ENCODE results near the gene SKOR1. TPM values are rescaled to one million over a fixed set of nuclear protein-coding genes. Genes with fewer than 3 reads are reported as not detected.

The SKOR1 gene
- total RNA-seq, 1 experiment from 2014 or later, result 0.13 TPM

GRCh38 chr15:67820122-67820991, 5.0 kb upstream of the SKOR1 start:
- POLR2A ChIA-PET (ENCODE audit: unreplicated experiment), result interaction anchor here (0.6 kb wide), 1 partner anchor 335 kb away, joined by 14 read pairs; no protein-coding TSS in a partner anchor
- intact Hi-C loops (cut with micrococcal nuclease; ENCODE audit: unreplicated experiment), result no loop called here
- H3K9me2 ChIP-seq (ENCODE audit: insufficient read depth), result no peaks in the 10 kb centered on the region
- no peak overlapping the region for H2AFZ ChIP-seq
- TF ChIP-seq EZH2 (IDR thresholded peaks at IDR 0.05; ENCODE audit: low read depth), result no peak
- TF ChIP-seq, protein P1, sequence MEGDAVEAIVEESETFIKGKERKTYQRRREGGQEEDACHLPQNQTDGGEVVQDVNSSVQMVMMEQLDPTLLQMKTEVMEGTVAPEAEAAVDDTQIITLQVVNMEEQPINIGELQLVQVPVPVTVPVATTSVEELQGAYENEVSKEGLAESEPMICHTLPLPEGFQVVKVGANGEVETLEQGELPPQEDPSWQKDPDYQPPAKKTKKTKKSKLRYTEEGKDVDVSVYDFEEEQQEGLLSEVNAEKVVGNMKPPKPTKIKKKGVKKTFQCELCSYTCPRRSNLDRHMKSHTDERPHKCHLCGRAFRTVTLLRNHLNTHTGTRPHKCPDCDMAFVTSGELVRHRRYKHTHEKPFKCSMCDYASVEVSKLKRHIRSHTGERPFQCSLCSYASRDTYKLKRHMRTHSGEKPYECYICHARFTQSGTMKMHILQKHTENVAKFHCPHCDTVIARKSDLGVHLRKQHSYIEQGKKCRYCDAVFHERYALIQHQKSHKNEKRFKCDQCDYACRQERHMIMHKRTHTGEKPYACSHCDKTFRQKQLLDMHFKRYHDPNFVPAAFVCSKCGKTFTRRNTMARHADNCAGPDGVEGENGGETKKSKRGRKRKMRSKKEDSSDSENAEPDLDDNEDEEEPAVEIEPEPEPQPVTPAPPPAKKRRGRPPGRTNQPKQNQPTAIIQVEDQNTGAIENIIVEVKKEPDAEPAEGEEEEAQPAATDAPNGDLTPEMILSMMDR (conservative IDR thresholded peaks at IDR 0.05), result no peak
- H3K27me3 ChIP-seq (ENCODE audit: insufficient read depth, low read depth), result no peaks in the 10 kb centered on the region
- CTCF ChIA-PET, result no interaction called here
- H3K9me3 ChIP-seq (ENCODE audit: insufficient read depth, low read depth), result no peaks in the 10 kb centered on the region
- no peak overlapping the region for H3K4me2 ChIP-seq
- no peaks in the 10 kb centered on the region for H3K36me3 ChIP-seq (ENCODE audit: low read depth)
- H4K20me1 ChIP-seq (ENCODE audit: insufficient read depth), result no peaks in the 10 kb centered on the region
- no peaks in the 10 kb centered on the region for H3K79me2 ChIP-seq (ENCODE audit: low read depth)
- no peaks in the 10 kb centered on the region for H3F3A ChIP-seq (ENCODE audit: insufficient read depth, low read depth)
- no peaks in the 10 kb centered on the region for H3K4me1 ChIP-seq (replicated peaks; ENCODE audit: insufficient read depth)
- no peak overlapping the region for H3K4me3 ChIP-seq
- BruUV-seq (replicated peaks), result no TSS peak
- no peak for DNase-seq
- no peak overlapping the region for H3K27ac ChIP-seq

- Histone ChIP-seq H3K9me2 (ENCODE audit: insufficient read depth) (no peaks in the 10 kb centered on the region), H3K27me3 (ENCODE audit: insufficient read depth, low read depth) (no peaks in the 10 kb centered on the region), H3K36me3 (ENCODE audit: low read depth) (no peaks in the 10 kb centered on the region), H3K9me3 (ENCODE audit: insufficient read depth, low read depth) (no peaks in the 10 kb centered on the region), H4K20me1 (ENCODE audit: insufficient read depth) (no peaks in the 10 kb centered on the region), H3K4me2 (no peak overlapping the region), H3K4me1 (replicated peaks; ENCODE audit: insufficient read depth) (no peaks in the 10 kb centered on the region), H3K27ac (no peak overlapping the region), H3F3A (ENCODE audit: insufficient read depth, low read depth) (no peaks in the 10 kb centered on the region), H3K4me3 (no peak overlapping the region), H3K79me2 (ENCODE audit: low read depth) (no peaks in the 10 kb centered on the region), H2AFZ (no peak overlapping the region)
- intact Hi-C loops (cut with micrococcal nuclease; ENCODE audit: unreplicated experiment), result no loop called here
- no TSS peak for BruUV-seq (replicated peaks)
- TF ChIP-seq EZH2 (IDR thresholded peaks at IDR 0.05; ENCODE audit: low read depth), result no peak
- TF ChIP-seq, protein P1 (conservative IDR thresholded peaks at IDR 0.05), result no peak
- CTCF ChIA-PET, result no interaction called here
- POLR2A ChIA-PET (ENCODE audit: unreplicated experiment), result interaction anchor here (0.6 kb wide), 2 partner anchors 334 to 978 kb away, joined by 3 to 14 read pairs; no protein-coding TSS in a partner anchor
- DNase-seq, result no peak
Observed at GRCh38 chr15:67820992-67821783, 4.1 kb upstream of the SKOR1 start.

DNA sequence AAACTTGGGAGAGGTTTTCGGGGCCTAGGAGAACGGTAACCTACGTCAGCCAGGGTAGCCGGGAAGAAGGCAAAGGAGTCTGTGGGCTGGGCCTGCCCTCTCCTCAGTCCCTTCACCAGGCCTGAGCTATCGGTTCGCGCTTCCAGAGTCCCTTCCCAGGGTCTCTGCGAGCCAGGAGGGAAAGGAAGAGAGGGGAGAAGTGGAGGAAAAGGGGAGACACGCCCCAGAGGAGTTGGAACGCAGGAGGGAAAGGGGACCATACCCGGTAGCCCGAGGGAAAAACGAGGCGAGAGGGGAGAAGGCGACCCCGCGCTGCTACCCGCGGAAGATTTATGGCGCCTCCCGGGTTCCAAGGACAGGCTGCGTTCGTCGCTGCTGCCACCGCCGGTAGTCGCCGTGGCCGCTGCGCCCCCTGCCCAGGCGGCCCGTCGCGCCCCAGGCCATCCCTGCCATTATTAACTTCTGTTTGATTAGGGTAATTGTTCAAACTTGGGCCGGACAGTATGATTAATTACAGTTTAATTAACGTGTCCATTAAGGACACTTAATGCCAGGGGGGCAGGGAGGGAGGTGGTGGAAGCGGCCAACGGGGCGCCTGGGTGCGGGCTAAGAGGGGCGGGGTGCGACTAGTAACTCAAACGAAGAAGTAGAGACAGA, 3.4 kb upstream of the SKOR1 start:
- H3K27me3 ChIP-seq (ENCODE audit: insufficient read depth, low read depth), result no peaks in the 10 kb centered on the region

More for the DNA sequence above, 3.4 kb upstream of the SKOR1 start:
- H3K79me2 ChIP-seq (ENCODE audit: low read depth), result no peaks in the 10 kb centered on the region
- no peak overlapping the region for H3K27ac ChIP-seq
- H3K4me2 ChIP-seq, result no peak overlapping the region
- H3F3A ChIP-seq (ENCODE audit: insufficient read depth, low read depth), result no peaks in the 10 kb centered on the region
- intact Hi-C loops (cut with micrococcal nuclease; ENCODE audit: unreplicated experiment), result no loop called here
- no peak overlapping the region for H3K4me3 ChIP-seq
- no peaks in the 10 kb centered on the region for H3K9me2 ChIP-seq (ENCODE audit: insufficient read depth)
- H3K4me1 ChIP-seq (replicated peaks; ENCODE audit: insufficient read depth), result no peaks in the 10 kb centered on the region
- TF ChIP-seq EZH2 (IDR thresholded peaks at IDR 0.05; ENCODE audit: low read depth), result no peak
- TF ChIP-seq, protein P1 (conservative IDR thresholded peaks at IDR 0.05), result no peak
- no TSS peak for BruUV-seq (replicated peaks)
- no peak for DNase-seq
- ChIA-PET CTCF (no interaction called here), POLR2A (ENCODE audit: unreplicated experiment) (no interaction called here)
- H4K20me1 ChIP-seq (ENCODE audit: insufficient read depth), result no peaks in the 10 kb centered on the region
- no peak overlapping the region for H2AFZ ChIP-seq
- no peaks in the 10 kb centered on the region for H3K36me3 ChIP-seq (ENCODE audit: low read depth)
- no peaks in the 10 kb centered on the region for H3K9me3 ChIP-seq (ENCODE audit: insufficient read depth, low read depth)

Data from PC-9 (cell line).